ENCODE results near the gene GPR17.

GRCh38 chr2:127597984-127598380 is 48.0 kb upstream of the GPR17 start:
- no peak for TF ChIP-seq CTCF (IDR thresholded peaks at IDR 0.05; ENCODE audit: poor library complexity)
- TF ChIP-seq EZH2 (IDR thresholded peaks at IDR 0.05; ENCODE audit: borderline replicate concordance): no peak
- no peak for TF ChIP-seq EZH2phosphoT487 (IDR thresholded peaks at IDR 0.05; ENCODE audit: low read depth, severe bottlenecking, unreplicated experiment)
